Skeletal muscle satellite cell (primary cell): ENCODE results near the gene DEFB132.
A peak's percentile ranks its signal among the peaks of the same experiment; 100 is the strongest.

ENCODE experiments used
- H3K27me3 ChIP-seq: 2 replicates; pipeline ENCODE4 v1.7.0; 2013; ENCODE audit warnings: low read length; ENCODE audit not compliant: control insufficient read depth, insufficient read depth
- H3K36me3 ChIP-seq: 2 replicates; pipeline ENCODE4 v1.7.0; 2013; ENCODE audit warnings: mild to moderate bottlenecking, control low read depth, low read length; ENCODE audit not compliant: insufficient read depth
- H3K4me1 ChIP-seq: 2 replicates; pipeline ENCODE4 v1.7.0; 2013; ENCODE audit warnings: low read length; ENCODE audit not compliant: control insufficient read depth, insufficient read depth
- H3K4me2 ChIP-seq: 2 replicates; pipeline ENCODE4 v1.7.0; 2013; ENCODE audit warnings: mild to moderate bottlenecking, low read length
- H3K4me3 ChIP-seq: 2 replicates; pipeline ENCODE4 v1.7.0; 2013; ENCODE audit warnings: low read length
- H3K9ac ChIP-seq: 2 replicates; pipeline ENCODE4 v1.7.0; 2013; ENCODE audit warnings: mild to moderate bottlenecking, low read depth, low read length, moderate library complexity
- H3K9me3 ChIP-seq: replicated peaks from 2 replicates; pipeline ENCODE4 v1.7.0; 2013; ENCODE audit warnings: mild to moderate bottlenecking, control low read depth, low read length

DEFB132 gene

GRCh38 chr20:300345-300990 lies 42.9 kb downstream of the DEFB132 start:
- H3K36me3 ChIP-seq = peaks cover 3% of the 10 kb centered on the region
- H3K4me2 ChIP-seq = peak overlapping the region; percentile 93
- no peak overlapping the region for H3K9ac ChIP-seq
- H3K4me1 ChIP-seq = peaks cover 20% of the 10 kb centered on the region
- H3K4me3 ChIP-seq = peak overlapping the region; percentile 75
- no peaks in the 10 kb centered on the region for H3K27me3 ChIP-seq
- no peaks in the 10 kb centered on the region for H3K9me3 ChIP-seq

- H3K27me3 ChIP-seq = no peaks in the 10 kb centered on the region
- H3K36me3 ChIP-seq = peaks cover 3% of the 10 kb centered on the region
- H3K4me1 ChIP-seq = peaks cover 15% of the 10 kb centered on the region
- H3K4me3 ChIP-seq = no peak overlapping the region
- no peak overlapping the region for H3K4me2 ChIP-seq
- H3K9me3 ChIP-seq = no peaks in the 10 kb centered on the region
- H3K9ac ChIP-seq = no peak overlapping the region
Measured at GRCh38 chr20:301886-302848, 44.6 kb downstream of the DEFB132 start.

- H3K27me3 ChIP-seq = no peaks in the 10 kb centered on the region
- no peak overlapping the region for H3K4me2 ChIP-seq
- H3K4me3 ChIP-seq = no peak overlapping the region
- no peak overlapping the region for H3K9ac ChIP-seq
- H3K4me1 ChIP-seq = peaks cover 13% of the 10 kb centered on the region
- no peaks in the 10 kb centered on the region for H3K9me3 ChIP-seq
- peaks cover 3% of the 10 kb centered on the region for H3K36me3 ChIP-seq
Measured at GRCh38 chr20:305745-306144, 48.2 kb downstream of the DEFB132 start.

DNA sequence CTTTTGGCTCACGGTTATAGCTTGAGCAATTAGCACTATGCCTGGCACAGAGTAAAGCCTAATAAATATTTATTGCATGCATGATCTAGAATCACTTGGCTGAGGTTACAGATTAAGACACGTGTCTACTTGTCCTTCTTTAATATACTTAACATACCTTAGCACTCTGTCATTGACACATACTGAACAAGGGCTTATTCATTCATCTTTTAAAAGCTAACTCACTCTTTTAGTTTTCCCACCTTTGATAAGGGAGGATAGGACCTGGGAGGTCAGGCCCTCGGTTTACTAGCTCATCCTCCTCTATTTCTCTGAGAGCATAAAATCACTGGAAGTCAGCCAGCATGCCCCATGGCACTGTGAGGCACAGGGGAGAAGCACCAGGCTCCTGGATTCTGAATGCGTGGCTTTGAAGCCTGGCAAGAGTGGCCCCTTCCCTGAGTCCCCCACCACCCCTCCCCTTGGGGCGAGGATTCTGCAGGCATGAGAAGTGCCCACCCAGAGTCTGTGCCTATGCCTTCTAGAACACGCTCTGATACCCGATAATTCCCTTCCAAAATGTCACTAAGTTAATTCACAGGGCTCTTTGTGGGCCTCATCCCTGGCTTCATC lies 51.0 kb downstream of the DEFB132 start:
- Histone ChIP-seq H3K27me3 (no peaks in the 10 kb centered on the region), H3K4me3 (no peak overlapping the region), H3K9ac (no peak overlapping the region), H3K36me3 (no peaks in the 10 kb centered on the region), H3K4me2 (no peak overlapping the region), H3K9me3 (no peaks in the 10 kb centered on the region), H3K4me1 (peaks cover 16% of the 10 kb centered on the region)

- H3K9me3 ChIP-seq = no peaks in the 10 kb centered on the region
- H3K4me1 ChIP-seq = peaks cover 23% of the 10 kb centered on the region
- peak overlapping the region; percentile 78 for H3K9ac ChIP-seq
- peak overlapping the region; percentile 69 for H3K4me3 ChIP-seq
- peak overlapping the region; percentile 84 for H3K4me2 ChIP-seq
- H3K27me3 ChIP-seq = no peaks in the 10 kb centered on the region
- no peaks in the 10 kb centered on the region for H3K36me3 ChIP-seq
Measured at GRCh38 chr20:309306-309840, 51.8 kb downstream of the DEFB132 start.

DNA sequence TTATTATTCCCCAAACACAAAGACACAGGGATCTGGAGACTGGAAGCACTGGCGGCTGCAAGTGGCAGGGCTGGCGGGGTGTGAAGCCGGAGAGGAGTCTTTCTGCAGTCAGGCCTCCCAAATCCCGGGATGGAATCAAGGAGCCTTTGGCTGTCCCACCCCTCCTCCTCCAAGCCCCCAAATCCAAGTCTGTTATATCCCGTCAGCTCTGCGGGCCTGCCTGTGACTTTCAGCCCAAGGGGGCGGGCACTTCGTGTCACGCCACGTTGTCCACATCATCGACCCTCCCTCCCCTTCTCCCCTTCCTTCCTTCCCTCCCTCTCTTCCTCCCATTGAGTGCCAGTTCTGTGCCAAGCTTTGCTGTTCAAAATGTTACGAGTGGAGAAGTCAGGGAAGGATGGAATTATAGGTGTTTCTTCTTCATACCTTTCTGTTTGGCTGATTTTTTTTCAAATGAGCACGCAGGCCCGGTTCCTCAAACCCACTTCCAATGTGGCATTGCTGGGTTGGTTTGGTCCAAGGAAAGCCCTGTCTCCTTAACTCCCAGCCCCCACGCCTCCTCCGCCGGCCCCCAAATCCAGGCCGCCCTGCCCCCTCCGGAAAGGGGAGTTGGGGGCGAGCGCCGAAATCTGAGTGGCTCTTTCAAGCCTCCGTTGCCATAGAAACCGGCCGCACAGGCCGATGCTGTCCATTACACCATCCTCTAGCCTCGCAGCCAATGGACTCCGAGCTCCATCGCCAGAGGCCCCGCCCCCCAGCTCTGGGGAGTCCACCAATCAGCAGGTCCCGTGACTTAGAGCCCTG lies 52.5 kb downstream of the DEFB132 start:
- Histone ChIP-seq H3K4me3 (peak overlapping the region; percentile 69), H3K9me3 (no peaks in the 10 kb centered on the region), H3K36me3 (no peaks in the 10 kb centered on the region), H3K4me1 (peaks cover 23% of the 10 kb centered on the region), H3K4me2 (peak overlapping the region; percentile 84), H3K27me3 (no peaks in the 10 kb centered on the region), H3K9ac (peak overlapping the region; percentile 78)

DNA sequence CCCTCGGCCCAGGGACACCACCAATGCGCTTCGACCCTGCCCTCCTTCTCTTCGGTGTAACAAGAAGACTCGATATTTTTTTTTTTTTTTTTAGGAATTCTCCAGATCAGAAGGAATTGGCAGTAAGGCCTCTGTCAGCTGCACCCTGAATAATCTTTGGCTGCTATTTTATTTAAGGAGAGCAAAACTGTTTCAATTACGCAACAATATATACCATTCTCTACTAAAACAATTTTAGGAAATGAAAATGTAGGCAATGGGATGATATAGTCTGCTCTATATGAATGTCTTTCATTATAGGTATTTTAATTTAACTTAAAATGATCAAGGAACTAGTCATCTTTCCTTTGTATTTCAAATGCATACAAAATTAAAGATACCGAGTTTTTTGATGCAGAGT lies 53.1 kb downstream of the DEFB132 start:
- Histone ChIP-seq H3K27me3 (no peaks in the 10 kb centered on the region), H3K4me1 (peaks cover 23% of the 10 kb centered on the region), H3K4me2 (peak overlapping the region; percentile 68), H3K36me3 (no peaks in the 10 kb centered on the region), H3K4me3 (no peak overlapping the region), H3K9ac (no peak overlapping the region), H3K9me3 (no peaks in the 10 kb centered on the region)
